ENCODE data around the gene DCTPP1. TPM values are rescaled to one million over a fixed set of nuclear protein-coding genes. Genes with fewer than 3 reads are reported as not detected.
A peak's percentile ranks its signal among the peaks of the same experiment; 100 is the strongest.

The DCTPP1 gene
- total and polyA plus RNA-seq, 2 of the 13 experiments (the other 11 are each of a cell fraction or from before 2014, with no cell fraction given): 54.8 to 74.4 TPM

- TF ChIP-seq IRF9 (CRISPR knock-in tag; IDR thresholded peaks at IDR 0.05; ENCODE audit: borderline replicate concordance): peak; percentile 80; the same call in 1 of the 2 replicates
- peak; percentile 90 for TF ChIP-seq ZFY (CRISPR knock-in tag; IDR thresholded peaks at IDR 0.05)
- no peak for TF ChIP-seq KDM5A (IDR thresholded peaks at IDR 0.05; ENCODE audit: borderline replicate concordance, low read length)
- peak; percentile 85; the same call in 1 of the 2 replicates for TF ChIP-seq ZNF691 (CRISPR knock-in tag; IDR thresholded peaks at IDR 0.05; ENCODE audit: borderline replicate concordance, low read depth)
- TF ChIP-seq, protein P1, sequence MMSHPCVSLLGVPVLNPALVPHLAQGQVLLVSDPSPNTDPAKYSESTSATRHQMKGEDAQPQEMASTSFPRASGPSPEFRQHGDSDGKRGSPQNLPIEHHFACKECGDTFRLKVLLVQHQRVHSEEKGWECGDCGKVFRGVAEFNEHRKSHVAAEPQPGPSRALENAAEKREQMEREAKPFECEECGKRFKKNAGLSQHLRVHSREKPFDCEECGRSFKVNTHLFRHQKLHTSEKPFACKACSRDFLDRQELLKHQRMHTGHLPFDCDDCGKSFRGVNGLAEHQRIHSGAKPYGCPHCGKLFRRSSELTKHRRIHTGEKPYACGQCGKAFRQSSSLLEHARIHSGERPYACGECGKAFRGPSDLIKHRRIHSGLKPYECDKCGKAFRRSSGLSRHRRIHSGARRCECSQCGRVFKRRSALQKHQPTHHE (CRISPR knock-in tag; IDR thresholded peaks at IDR 0.05; ENCODE audit: borderline replicate concordance): 0 out of 2 replicates have a peak, but pooled peaks have one; percentile 20
- no peak for TF ChIP-seq NCOA5 (CRISPR knock-in tag; IDR thresholded peaks at IDR 0.05)
- TF ChIP-seq CBX1 (IDR thresholded peaks at IDR 0.05; ENCODE audit: low read depth): no peak
- no peak for TF ChIP-seq ZNF780A (CRISPR knock-in tag; IDR thresholded peaks at IDR 0.05)
- peak; percentile 56; the same call in 1 of the 2 replicates for TF ChIP-seq ZSCAN9 (CRISPR knock-in tag; IDR thresholded peaks at IDR 0.05; ENCODE audit: borderline replicate concordance)
- no peak; the same call in 1 of the 2 replicates for TF ChIP-seq ZBTB20 (CRISPR knock-in tag; IDR thresholded peaks at IDR 0.05; ENCODE audit: borderline replicate concordance, low read depth)
- no peak for TF ChIP-seq ZMYM4 (CRISPR knock-in tag; IDR thresholded peaks at IDR 0.05)
- no peak for TF ChIP-seq POLR2AphosphoS2 (IDR thresholded peaks at IDR 0.05; ENCODE audit: low read depth, low read length)
- TF ChIP-seq RORA (CRISPR knock-in tag; IDR thresholded peaks at IDR 0.05): no peak
- no peak for TF ChIP-seq NFYB (CRISPR knock-in tag; IDR thresholded peaks at IDR 0.05)
- TF ChIP-seq MAZ (IDR thresholded peaks at IDR 0.05; ENCODE audit: borderline replicate concordance, low read depth, low read length): no peak
- no peak for TF ChIP-seq MAZ (CRISPR knock-in tag; IDR thresholded peaks at IDR 0.05; ENCODE audit: low read depth)
- no peak; the same call in 1 of the 2 replicates for TF ChIP-seq CHD4 (IDR thresholded peaks at IDR 0.05; ENCODE audit: borderline replicate concordance, low read length)
- TF ChIP-seq NR1H2 (CRISPR knock-in tag; IDR thresholded peaks at IDR 0.05; ENCODE audit: borderline replicate concordance, low read depth): no peak
- TF ChIP-seq TFE3 (CRISPR knock-in tag; IDR thresholded peaks at IDR 0.05): peak; percentile 52; the same call in 1 of the 2 replicates
- TF ChIP-seq ZNF234 (CRISPR knock-in tag; conservative IDR thresholded peaks at IDR 0.05): no peak; the same call in 1 of the 2 replicates
- TF ChIP-seq ZNF224 (CRISPR knock-in tag; IDR thresholded peaks at IDR 0.05): no peak; the same call in 1 of the 2 replicates
- TF ChIP-seq, protein P2, sequence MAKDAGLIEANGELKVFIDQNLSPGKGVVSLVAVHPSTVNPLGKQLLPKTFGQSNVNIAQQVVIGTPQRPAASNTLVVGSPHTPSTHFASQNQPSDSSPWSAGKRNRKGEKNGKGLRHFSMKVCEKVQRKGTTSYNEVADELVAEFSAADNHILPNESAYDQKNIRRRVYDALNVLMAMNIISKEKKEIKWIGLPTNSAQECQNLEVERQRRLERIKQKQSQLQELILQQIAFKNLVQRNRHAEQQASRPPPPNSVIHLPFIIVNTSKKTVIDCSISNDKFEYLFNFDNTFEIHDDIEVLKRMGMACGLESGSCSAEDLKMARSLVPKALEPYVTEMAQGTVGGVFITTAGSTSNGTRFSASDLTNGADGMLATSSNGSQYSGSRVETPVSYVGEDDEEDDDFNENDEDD (CRISPR knock-in tag; IDR thresholded peaks at IDR 0.05; ENCODE audit: borderline replicate concordance): 0 out of 2 replicates have a peak, but pooled peaks have one; percentile 31
- TF ChIP-seq GFI1 (CRISPR knock-in tag; IDR thresholded peaks at IDR 0.05; ENCODE audit: borderline replicate concordance): no peak
Observed at GRCh38 chr16:30458561-30459394, 28.9 kb upstream of the DCTPP1 start (continued).

Data from HepG2 (cell line).